GM18519 (cell line): Measurements from ENCODE around the gene INO80B.
A peak's percentile ranks its signal among the peaks of the same experiment; 100 is the strongest.
"Not testable (repeated sequence)": the region's sequence is repeated elsewhere in the genome, so short reads cannot be mapped to it uniquely, and the experiment has no call there.

Experiments used
- ATAC-seq: cut with Tn5 transposase; IDR thresholded peaks from one replicate; pipeline ENCODE4 v1.9.1; 2021; ENCODE audit warnings: mild to moderate bottlenecking, moderate library complexity; ENCODE audit not compliant: unreplicated experiment, low FRiP score

INO80B gene

GRCh38 chr2:74424995-74425406 is 29.9 kb upstream of the INO80B start:
- no peak for ATAC-seq

GRCh38 chr2:74425523-74425922 is 29.4 kb upstream of the INO80B start:
- no peak for ATAC-seq

- ATAC-seq: no peak
These were observed 28.6 kb upstream of the INO80B start for GRCh38 chr2:74426181-74426758.

- ATAC-seq: no peak
These were observed 27.3 kb upstream of the INO80B start for GRCh38 chr2:74427551-74427950.

GRCh38 chr2:74428675-74429074 is 26.2 kb upstream of the INO80B start:
- no peak for ATAC-seq

GRCh38 chr2:74429487-74430451 is 25.1 kb upstream of the INO80B start:
- no peak for ATAC-seq

GRCh38 chr2:74430502-74430901 is 24.4 kb upstream of the INO80B start:
- no peak for ATAC-seq

GRCh38 chr2:74436111-74436805 is 18.6 kb upstream of the INO80B start:
- ATAC-seq: no peak

- ATAC-seq: no peak
These were observed 17.8 kb upstream of the INO80B start for GRCh38 chr2:74436848-74437695.

- ATAC-seq: no peak
These were observed 16.6 kb upstream of the INO80B start for GRCh38 chr2:74438248-74438647.

GRCh38 chr2:74439373-74439772 is 15.5 kb upstream of the INO80B start:
- ATAC-seq: no peak

GRCh38 chr2:74439803-74440377 is 15.0 kb upstream of the INO80B start:
- ATAC-seq: no peak

- ATAC-seq: peak; percentile 86
These were observed 14.3 kb upstream of the INO80B start for GRCh38 chr2:74440378-74441169.

GRCh38 chr2:74441170-74441689 is 13.7 kb upstream of the INO80B start:
- ATAC-seq: no peak

GRCh38 chr2:74441690-74442482 is 13.0 kb upstream of the INO80B start, which contains the start of gene RTKN:
TSS of gene RTKN (minus strand) at chr2:74441937. CDS start at chr2:74441816, 121 bp downstream.
- no peak for ATAC-seq

- not testable (repeated sequence) for ATAC-seq
These were observed 12.2 kb upstream of the INO80B start for GRCh38 chr2:74442483-74443297.
